NCI-H345 treated with DMSO at 0.1 percent for 48 hours (cell line): ENCODE results near the gene CCSER1.
"Not testable (repeated sequence)": the region's sequence is repeated elsewhere in the genome, so short reads cannot be mapped to it uniquely, and the experiment has no call there.

ENCODE experiments used
- DNase-seq: peaks from one replicate; lab custom pipeline; 2025; ENCODE audit not compliant: unreplicated experiment; lab: John Stamatoyannopoulos, UW

Gene CCSER1

DNA sequence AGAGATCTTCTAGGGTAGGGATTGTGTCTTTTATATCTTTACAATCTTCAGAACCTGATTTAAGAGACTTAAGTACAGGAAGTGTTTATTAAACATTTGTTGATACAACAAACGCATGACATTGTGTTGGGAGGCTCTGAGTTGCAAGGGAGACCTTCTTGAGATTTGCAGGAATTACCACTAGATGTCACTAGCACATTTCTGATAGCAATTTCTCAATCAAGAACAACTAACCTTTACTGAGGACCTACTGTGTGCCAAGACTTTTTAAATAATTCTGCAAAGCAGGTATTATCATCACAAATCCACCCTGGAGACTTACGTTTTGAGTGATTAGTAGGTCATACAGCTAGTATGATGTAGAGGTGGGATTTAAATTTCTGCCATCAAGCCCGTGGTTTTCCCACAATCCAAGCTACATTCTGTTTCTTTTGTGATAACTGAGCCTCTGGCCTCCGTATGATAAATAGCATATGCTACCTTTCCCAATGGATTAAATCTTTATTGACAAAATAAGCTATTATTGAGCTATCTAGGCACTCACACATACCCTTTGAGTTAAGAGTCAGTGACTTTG, 986.0 kb downstream of the CCSER1 start:
- no peak for DNase-seq

DNA sequence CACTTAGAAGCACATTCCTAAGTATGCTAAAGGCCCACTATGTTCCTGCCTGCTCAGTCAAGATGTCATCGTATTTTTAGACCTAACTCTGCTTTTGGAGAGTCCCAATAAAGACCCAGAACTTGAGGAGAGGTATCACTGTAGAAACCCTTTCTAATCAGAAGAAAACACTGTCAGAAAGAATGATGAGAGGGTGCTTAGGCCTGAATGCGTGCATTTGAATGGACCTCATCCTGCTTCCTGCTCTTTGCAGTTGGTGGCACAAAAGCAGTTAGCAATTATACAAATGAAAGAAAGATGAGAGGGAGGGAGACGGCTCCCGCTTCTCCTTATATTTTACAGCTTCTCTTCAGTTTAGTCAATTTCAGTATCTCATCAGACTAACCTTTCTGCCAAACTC, 987.2 kb downstream of the CCSER1 start:
- no peak for DNase-seq

DNA sequence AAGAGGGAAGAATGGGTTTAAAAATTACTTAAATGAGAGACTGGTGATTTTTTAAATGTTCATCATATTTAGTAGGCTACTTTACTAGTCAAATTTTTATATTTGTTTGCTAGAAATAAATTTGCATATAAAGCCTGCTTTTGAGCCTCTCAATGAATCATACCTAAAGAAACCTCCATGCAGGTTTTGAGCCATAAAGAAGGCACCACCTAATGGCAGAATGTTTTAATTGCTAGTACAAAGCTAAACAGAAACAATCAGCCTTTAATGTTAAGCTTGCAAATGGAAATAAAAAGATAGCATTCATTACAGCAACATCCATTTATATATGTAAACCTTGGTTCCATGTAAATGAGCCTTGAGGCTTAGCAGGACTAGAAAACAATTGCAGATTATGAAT, 989.7 kb downstream of the CCSER1 start:
- DNase-seq: no peak

DNA sequence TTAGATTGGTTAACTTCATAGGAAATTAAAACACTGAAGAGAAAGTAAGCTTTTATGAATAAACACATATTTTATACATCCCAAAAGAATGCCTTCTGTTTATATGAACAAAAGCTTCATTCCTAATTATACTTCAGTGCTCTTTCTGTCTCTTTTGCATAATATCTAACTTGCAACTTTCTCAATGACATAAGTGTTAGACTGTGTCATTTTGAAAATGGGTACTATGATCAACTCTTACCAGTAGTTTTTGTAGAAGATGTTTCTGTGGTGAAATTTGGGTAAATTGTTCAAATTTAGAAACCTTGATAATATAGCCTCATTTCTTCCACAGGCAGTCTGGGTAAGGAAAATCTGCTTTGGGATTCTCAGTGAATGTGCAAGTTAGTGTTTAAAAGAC, 991.4 kb downstream of the CCSER1 start:
- no peak for DNase-seq

DNA sequence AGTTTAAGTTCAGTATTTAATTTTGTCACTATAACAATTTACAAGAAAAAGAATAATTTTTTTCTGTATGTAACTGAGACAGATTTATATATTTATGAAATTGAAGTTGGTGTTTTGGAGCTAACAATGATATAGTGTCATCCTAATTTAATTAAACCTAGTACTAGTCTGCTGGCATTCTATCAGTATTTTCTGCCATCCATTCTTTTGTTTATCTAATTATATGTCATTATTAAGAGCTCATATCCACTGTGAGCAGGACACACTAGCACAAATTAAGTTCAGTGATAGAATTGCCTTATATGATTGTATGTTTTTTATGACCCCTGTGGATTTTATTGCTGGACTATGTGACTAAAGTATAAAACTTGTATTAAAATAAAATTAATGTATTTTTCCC, 996.5 kb downstream of the CCSER1 start:
- DNase-seq: no peak

DNA sequence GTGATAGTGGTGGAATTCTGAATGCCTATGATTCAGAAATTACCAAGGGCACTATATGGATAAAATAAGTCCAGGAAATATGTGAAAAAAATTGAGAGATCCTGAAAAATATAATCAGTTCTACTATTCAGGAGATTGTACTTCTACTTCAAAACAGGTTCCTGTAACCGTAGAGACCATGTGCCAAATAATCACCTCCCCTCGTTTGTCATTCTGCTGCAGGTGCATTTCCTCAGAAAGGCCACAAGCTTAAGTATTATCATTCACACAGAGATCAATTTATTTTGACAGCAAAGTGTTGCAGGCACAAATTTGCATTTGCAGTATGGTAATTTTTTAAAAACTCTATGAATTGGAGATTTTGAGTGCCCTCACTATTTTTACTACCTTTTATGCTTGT, 1000.0 kb downstream of the CCSER1 start:
- DNase-seq: no peak

DNA sequence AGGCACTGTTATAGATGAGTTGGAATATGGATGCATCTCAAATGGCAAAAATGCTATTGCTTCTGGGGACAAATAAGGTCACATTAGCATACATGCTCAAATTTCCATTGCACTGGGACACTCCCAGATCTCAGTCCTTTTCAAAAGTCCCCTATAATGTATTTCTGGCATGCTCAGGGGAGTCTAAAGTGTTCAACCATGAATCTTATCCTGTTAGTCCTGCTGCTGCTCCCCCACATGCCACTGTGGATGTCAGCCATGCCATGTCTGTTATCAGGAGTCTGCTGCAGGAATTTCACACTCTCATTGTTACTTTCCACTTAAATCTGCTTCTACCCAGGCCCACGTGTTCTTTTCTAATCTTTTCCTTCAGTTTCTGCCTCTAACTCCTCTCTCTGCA, 1000.6 kb downstream of the CCSER1 start:
- no peak for DNase-seq

DNA sequence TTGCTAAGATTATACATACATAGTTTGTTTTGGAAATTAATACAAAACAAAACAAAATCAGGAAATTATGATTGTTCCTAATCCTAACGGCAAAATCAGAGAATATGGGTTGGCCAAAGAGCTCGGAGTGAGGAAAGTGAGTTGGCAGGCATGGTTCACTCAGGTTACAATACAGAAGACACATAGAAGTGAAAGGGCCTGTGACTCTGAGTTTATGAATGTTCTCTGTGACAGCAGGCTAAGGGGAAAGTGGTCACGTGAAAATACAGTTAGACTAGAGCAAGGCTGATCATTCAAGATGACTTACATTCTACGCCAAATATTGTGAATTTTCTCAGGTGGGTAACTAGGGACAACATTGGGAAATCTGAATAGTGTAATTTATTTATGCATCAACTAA, 1001.3 kb downstream of the CCSER1 start:
- no peak for DNase-seq

DNA sequence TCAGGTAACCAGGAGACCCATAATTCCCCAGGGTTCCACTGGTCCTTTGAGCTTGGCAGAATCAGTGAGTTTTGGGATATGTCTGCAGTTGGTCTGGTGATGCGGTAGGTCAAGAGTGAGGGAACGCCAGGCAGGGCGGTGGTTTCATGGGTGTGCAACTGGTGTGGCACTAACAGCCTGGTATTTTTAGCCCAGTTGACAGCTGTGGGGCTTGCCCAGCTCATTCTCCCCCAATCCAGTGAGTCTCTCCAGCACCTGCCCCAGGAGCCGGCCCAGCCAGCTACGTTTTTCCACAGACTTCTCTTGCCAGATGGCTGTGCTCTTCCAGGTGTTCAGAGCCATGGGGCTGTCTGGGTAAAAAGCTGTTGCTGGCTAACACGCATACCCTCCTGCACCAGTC, 1019.9 kb downstream of the CCSER1 start:
- no peak for DNase-seq

DNA sequence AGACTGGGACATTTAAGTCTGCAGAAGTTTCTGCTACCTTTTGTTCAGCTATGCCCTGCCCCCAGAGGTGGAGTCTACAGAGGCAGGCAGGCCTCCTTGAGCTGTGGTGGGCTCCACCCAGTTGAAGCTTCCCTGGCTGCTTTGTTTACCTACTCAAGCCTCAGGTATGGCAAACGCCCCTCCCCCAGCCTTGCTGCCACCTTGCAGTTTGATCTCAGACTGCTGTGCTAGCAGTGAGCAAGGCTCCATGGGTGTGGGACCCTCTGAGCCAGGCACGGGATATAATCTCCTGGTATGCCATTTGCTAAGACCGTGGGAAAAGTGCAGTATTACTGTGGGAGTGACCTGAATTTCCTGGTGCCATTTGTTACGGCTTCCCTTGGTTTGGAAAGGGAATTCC, 1026.8 kb downstream of the CCSER1 start:
- not testable (repeated sequence) for DNase-seq

DNA sequence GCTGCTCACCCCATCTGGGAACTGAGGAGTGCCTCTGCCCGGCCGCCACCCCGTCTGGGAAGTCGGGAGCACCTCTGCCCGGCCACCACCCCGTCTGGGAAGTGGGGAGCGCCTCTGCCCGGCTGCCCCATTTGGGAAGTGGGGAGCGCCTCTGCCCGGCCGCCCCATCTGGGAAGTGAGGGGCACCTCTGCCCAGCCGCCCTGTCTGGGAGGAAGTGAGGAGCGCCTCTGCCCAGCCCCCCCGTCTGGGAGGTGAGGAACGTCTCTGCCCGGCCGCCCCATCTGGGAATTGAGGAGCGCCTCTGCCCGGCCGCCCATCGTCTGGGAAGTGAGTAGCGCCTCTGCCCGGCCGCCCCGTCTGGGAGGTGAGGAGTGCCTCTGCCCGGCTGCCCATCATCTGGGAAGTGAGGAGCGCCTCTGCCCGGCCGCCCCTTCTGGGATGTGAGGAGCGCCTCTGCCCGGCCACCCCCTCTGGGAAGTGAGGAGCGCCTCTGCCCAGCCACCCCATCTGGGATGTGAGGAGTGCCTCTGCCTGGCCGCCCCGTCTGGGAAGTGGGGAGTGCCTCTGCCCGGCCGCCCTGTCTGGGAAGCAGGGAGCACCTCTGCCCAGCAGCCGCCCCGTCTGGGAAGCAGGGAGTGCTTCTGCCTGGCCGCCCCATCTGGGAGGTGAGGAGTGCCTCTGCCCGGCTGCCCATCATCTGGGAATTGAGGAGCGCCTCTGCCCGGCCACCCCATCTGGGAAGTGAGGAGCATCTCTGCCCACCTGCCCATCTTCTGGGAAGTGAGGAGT, 1040.9 kb downstream of the CCSER1 start:
- DNase-seq: not testable (repeated sequence)

DNA sequence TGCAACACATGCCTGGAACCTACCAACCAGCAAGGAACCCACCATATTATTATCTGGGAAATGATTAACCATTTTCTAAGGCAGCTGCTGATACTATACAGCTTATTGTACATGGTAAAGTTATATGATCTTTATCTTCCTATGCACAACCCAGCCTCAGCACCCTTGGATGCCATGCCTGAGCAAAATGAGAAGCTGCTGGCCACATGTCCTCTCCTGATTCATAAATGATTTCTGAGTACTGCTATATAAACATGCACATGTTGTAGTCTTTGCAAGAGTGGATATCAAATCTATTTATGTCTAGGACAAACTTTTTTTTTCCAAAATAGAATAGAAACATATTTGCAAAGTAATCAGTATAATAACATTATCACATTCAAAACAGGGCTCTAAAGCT, 1043.6 kb downstream of the CCSER1 start:
- DNase-seq: no peak

DNA sequence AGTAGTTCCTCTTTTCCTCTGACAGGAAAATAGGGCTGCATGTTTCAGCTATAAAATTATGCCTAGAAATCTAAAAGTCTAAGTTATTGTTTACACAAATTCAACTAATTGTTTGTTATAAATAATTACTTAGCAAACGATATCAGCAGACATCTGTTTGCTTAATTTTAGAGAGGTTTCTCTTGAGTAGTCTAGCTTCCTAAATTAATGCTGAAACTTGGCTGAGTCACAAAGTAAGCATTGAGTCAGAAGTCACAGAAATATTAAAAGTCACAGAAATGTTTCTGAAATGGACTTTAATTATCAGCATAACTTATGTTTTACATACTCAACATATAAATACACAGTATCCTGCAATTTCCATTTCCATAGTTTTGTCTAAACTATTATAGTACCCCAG, 1044.0 kb downstream of the CCSER1 start:
- DNase-seq: no peak

DNA sequence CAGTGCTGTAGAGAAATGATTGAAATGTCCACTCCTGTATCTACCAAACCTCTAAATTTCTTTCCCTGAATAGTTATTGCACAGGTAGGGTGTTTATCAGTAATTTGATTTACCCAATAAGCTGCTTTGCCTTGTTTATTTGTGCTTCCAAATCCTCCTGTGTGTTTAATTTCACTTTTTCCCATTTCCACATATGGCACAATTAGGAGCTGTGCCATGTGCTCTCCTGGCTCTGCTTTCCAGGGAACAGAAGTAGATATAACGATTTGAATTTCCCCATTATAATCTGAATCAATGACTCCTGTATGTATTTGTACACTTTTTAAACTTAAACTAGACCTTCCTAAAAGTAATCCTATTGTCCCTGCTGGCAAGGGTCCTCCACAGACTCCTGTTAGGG, 1057.9 kb downstream of the CCSER1 start:
- DNase-seq: not testable (repeated sequence)

DNA sequence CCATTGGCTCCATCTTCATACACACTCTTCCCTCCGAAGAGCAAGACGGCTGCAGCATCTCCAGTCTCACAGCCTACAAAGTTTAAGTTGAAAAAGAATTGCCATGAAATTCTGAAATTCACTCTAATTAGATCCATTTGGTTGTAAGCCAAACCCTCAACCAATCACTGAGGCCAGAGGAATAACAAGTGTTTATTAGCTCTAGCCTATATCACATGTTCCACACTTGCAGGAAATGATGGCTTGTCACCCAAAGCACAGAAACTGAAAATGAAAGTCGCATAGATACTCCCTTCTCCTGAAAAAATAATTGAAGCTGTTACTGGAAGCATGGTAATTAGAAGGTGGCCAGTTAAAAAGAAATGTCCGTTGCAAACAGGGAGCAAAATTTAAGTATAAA, 1071.8 kb downstream of the CCSER1 start:
- DNase-seq: no peak

DNA sequence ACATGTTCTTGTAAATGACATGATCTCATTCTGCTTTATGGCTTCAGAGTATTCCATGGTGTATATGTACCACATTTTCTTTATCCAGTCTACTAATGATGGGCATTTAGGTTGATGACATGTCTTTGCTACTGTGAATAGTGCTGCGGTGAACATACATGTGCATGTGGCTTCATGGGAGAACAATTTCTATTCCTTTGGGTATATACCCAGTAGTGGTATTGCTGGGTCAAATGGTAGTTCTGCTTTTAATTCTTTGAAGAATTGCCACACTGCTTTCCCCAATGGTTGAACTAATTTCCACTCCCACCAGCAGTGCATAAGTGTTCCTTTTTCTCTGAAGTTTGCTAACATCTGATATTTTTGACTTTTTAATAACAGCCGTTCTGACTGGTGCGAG, 1080.3 kb downstream of the CCSER1 start:
- DNase-seq: no peak

DNA sequence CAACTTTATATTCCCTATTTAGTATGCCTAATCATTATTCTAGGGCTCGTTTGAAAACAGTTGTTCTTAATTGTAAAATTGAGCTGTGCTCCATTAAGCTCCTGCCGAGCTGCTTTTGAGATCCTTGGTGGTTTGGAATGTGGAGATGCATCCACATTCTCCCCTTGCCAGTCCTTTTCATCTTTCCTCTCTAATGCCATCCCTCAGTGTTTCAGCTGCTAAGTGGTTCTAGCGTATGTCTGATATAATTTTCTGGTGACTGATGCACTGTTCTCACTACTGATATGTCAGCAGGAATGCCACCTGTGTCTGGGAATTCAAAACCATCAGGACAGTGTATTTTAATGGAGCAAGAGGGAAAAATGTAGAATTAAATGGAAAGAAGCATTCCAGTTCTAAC, 1085.0 kb downstream of the CCSER1 start:
- no peak for DNase-seq

DNA sequence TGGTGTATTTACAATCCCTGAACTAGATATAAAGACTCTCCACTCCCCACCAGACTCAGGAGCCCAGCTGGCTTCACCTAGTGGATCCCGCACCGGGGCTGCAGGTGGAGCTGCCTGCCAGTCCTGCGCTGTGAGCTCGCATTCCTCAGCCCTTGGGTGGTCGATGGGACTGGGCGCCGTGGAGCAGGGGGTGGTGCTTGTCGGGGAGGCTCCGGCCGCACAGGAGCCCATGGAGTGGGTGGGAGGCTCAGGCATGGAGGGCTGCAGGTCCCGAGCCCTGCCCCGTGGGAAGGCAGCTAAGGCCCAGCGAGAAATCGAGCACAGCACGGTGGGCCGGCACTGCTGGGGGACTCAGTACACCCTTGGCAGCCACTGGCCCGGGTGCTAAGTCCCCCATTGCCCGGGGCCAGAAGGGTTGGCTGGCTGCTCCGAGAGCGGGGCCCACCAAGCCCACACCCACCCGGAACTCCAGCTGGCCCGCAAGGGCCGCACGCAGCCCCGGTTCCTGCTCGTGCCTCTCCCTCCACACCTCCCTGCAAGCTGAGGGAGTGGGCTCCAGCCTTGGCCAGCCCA, 1090.7 kb downstream of the CCSER1 start:
- DNase-seq: not testable (repeated sequence)

DNA sequence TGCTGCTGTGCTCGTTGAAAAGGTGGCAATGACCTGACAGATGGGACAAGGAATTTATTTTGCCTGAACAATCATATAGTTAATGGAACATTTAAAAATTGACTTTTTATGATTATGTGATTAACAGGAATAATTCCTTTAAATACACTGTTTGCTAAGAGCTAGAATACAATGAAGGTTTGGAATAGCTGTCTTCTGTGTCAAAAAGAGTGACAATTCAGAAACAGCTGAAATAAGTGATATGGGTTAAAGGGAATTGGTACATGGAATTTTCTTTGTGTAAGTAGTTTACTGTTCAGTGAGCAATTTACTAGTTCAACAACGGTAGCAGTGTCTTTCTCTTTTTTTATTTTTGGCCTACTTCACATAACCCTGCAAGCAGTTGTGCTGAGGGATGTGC, 1093.1 kb downstream of the CCSER1 start:
- DNase-seq: no peak

DNA sequence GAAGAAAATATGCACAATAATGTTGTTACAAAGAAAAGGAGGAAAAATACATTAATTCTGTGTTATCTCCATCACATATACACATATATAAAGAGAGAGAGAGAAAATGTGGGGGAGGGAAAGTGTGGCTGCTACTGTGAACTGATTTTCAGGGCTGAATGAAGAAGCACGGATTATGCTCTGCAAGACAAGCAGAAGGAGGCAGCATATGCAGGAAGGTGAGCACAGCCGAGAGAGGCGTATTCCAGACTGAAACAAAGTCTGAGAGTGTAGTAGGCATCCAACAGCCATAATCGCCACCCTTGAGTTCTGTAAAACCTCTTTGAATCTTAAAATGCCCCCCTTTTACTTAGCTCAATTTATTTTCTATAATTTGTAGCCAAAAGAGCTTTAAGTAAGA, 1094.8 kb downstream of the CCSER1 start:
- no peak for DNase-seq

DNA sequence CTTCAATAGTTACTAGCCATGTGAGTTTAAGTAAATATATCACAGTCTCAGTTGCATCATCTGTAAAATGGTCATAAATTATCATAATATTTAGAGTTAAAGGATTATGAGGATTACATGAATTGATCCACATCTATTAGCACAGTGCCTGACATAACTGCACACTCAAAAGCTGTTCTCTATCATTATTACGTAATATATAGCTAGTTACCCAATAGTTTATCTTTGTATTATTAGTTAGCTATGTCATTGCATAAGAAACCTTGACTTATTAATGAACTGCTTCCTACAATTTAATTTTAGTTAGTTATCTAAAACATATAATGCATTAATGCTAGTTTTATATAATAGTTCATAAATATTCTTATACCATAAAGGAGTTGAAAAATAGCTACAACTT, 1099.7 kb downstream of the CCSER1 start:
- no peak for DNase-seq

DNA sequence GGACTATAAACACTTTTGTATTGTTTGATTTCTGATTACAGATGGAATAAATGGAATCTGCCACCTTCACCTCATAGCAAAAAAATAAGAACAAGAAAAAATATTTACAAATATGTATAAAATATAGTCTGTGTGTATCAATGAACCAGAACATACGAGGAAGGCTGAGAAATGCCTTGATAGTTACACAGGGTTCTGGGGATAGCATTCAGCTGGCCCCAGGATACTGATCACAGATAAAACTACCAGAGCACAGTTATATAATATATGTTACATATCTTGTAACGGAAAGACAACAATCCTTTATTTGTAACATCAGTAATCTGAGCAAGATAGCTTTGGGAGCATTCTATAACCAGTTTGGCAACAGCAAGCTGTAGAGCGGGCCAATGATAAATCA, 1101.5 kb downstream of the CCSER1 start:
- DNase-seq: no peak

DNA sequence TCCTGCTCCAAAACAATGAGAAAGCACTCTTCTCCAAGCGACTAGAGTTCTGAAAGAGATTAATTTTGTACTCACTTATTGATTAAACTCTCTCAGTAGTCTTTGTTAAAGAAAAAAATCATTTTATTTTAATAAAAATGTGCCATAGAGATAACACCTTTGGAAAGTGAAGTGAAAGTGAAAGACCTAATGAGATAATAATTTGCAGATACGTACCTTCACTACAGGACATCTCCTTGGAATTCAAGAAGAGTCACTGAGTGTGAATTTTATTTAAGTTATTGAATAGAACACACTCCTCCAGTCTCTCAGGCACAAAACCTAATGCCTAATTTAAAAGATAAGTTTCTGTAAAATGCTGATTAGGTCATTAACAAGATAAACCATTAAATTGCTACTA, 1106.0 kb downstream of the CCSER1 start:
- no peak for DNase-seq
